ENCODE measurements around the gene CPVL. TPM values are rescaled to one million over a fixed set of nuclear protein-coding genes. Genes with fewer than 3 reads are reported as not detected.
"Not testable (repeated sequence)": the region's sequence is repeated elsewhere in the genome, so short reads cannot be mapped to it uniquely, and the experiment has no call there.

Gene CPVL
- polyA plus RNA-seq, 4 donors: 23.2 to 68.6 (median 58.3) TPM

DNA sequence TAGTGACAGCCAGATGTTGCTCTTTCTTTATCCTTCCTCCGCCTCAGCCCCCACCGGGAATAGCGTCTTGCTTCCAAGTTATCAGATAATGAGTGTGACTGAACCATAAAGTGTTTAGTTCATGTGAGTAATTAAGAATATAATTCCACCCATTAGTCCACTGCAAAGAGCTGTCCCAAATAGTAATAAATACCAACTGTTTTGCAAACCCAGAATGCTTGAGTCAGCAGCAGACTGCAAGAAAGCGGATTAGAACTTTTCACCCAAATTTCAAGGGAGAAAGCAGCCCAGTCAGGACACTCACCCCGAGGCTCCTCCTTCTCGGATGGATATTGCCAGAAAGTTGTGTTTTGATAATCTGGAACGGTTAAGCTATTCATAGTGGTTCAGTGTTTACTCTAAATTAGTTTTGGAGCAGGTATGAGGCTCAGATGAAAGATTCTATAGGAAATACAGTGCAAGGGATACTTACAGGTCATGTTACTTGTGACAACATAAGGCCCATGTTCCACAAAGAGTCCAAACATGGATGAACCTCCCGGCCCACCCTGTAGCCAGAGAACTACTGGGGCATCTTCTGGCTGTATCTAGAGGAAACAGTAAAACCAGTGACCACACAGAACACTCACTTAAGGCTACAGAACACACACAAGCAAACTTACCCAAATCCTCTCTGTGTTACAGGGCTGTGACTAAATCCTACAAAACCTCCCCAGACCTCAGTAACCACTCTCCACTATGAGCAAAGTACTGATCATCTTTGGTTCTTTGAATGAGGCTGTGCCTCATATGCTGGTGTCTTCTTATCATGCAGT, 50.5 kb downstream of the CPVL start:
- DNase-seq (ENCODE audit: low read depth in 4 of 4, low spot score in 3 of 4): no peak

DNA sequence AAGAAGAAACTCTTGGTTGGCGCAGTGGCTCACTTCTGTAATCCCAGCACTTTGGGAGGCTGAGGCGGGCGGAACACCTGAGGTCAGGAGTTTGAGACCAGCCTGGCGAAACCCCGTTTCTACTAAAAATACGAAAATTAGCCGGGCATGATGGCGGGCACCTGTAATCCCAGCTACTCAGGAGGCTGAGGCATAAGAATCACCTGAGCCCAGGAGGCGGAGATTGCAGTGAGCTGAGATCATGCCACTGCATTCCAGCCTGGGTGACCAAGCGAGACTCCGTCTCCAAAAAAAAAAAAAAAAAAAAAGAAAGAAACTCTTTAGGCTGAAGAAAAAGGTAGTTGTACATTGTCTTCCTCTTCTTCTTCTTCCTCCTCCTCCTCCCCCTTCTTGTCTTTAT, 53.2 kb downstream of the CPVL start:
- DNase-seq (ENCODE audit: low read depth in 4 of 4, low spot score in 3 of 4): not testable (repeated sequence)

DNA sequence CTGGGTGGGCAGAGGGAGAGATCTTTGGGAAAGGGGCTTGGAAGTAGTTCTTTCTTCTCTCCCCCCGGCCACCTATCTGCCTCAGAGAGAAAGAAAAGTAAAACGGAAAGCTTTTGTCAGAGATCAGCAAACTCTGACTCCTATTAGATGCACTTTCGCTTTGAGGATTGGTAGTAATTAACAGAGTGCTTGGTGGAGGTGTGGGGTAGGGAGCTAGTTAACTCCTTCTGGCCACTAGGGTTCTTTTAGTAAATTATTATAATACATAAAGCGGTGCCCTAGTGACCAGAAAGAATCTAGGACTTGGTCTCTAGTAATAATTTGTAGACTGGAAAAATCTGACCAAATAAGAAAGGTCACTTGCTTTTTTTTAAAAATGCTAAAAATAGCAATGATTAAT, 54.6 kb downstream of the CPVL start:
- DNase-seq (ENCODE audit: low read depth in 4 of 4, low spot score in 3 of 4): no peak

DNA sequence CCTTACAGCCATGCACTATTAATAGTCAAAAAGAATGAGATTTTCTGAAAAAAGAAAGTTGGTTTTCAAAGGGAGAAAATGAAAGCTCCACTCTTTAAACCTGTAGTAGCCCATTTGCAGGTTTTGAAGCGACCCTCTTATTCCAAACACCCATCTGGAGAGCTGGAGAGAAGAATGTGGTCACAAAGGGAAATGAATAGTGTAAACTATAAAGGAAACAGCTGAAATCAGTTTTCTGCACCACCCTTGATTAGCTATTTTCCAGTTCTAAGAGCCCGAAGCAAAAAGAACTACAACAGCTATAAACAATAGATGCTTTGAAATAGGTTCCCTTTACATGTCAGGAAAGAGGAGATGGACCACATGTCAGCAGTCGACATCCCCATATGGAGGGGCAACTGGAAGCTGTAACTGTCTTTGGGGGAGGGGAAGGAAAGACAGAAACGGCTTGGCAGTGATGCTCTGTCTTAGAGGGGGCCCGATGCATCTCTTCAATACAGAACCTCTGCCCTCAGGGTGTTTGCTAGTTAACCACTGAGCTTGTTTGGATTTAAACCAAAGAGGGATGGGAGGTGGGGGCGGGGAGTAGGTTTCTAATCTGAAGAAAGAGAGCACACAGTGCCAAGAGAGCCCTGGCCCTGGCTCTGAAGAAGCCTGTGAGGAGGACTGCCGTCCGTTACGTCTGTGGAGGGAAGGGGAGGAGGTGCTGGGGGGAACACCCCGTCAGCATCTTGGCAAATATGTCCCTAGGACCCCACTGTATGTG, 55.3 kb downstream of the CPVL start:
- peak in 1 of 4 donors; percentile 57 for DNase-seq (ENCODE audit: low read depth in 4 of 4, low spot score in 3 of 4)

DNA sequence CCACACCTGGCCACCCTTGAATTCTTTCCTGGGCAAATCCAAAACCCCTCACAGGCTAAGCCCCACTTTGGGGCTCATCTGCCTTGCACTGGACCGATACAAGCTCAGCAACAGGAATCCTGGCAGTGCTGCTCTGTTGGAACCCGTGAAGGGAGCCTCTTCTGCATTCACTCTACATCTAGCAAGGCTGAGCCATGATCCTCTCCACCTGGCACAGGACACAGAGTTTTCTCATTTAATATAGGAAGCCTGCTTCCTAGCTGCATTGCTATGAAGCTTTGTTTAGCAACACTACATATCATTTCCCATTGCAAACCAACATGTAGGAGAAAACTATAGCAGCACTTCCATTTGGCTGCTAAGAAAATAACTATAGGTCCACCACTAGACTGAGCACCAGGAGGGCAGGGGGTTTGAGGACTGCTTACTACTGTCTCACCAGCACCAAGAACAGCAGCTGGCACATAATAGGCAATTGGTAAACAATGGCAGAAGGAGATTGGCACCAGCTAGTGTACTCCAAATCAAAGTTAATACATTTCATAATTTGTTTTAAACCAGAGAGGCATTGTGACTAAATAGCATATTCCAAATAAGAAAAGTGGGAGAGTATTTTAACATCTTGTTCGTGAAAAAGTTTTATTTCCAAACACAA, 56.1 kb downstream of the CPVL start:
- DNase-seq (ENCODE audit: low read depth in 4 of 4, low spot score in 3 of 4): no peak

DNA sequence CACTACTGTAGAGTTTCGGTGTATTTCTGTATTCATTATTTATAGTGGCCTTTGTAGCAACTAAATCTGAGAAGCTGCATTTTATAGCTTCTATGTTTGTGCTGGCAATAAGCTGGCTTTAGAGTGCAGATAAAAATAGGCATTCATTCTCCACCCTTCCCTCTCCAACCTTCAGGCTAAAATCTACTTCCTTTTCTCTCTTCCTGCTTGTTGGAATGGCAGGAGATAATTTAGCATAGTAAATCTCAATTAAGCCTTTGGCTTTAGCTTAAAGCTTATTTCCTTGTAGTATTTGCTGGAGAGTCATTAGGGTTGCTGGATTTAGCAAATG, 58.5 kb downstream of the CPVL start:
- no peak for DNase-seq (ENCODE audit: low read depth in 4 of 4, low spot score in 3 of 4)

DNA sequence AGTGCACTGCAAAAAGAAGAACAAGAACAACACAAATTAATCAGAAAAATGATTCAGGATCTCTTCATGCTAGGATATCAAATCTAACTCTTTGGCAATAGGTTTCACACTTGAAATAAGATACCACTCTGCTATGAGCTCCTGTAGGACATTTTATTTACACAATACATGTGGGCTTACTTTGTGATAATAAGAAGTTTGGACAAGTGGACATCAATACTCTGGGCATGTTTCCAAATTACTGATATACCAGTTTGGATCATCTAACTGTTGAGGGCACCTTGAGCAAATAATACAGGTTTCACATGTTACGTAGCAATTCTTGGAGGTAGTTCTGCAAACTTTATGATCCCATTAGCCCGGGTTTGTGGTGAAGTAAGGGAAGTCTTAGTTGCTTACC, 59.8 kb downstream of the CPVL start:
- DNase-seq (ENCODE audit: low read depth in 4 of 4, low spot score in 3 of 4): no peak

DNA sequence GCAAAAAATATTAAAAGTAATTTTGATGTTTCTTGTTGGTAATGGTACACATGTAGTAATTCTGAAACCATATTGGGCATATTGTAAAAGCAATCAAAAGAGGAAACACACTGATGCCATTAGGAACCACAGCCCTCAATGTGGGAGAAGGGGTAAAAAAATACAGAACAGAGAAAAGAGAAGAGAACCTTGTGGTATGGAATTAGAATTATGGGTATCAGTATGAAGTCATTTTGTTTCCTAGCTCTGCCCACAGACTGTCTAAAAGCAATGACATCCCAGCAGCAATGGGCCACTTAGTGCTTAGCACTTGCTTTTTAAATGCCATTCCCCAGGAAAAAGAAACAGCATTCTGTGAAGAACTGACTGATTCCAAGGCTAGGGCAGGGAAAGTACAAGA, 61.5 kb downstream of the CPVL start:
- no peak for DNase-seq (ENCODE audit: low read depth in 4 of 4, low spot score in 3 of 4)

DNA sequence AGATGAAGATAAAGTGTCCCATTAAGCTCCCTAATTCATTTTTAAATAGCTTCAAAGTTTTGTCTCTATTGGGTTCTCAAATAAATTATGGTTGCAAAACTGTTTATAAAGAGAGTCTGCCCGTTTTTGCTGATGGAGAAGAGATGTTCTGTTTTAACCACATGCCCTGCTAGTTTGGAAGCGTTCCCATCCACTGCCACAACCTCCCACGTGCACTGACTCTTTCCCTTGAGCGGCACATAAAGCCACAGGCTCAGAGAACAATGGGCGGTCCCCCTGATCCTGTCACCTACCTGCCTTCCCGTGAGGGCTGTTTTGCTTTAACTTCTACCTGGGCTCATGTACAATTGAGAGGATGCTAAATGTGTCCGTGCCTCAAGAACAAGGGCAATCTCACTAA, 65.5 kb downstream of the CPVL start:
- DNase-seq (ENCODE audit: low read depth in 4 of 4, low spot score in 3 of 4): no peak

DNA sequence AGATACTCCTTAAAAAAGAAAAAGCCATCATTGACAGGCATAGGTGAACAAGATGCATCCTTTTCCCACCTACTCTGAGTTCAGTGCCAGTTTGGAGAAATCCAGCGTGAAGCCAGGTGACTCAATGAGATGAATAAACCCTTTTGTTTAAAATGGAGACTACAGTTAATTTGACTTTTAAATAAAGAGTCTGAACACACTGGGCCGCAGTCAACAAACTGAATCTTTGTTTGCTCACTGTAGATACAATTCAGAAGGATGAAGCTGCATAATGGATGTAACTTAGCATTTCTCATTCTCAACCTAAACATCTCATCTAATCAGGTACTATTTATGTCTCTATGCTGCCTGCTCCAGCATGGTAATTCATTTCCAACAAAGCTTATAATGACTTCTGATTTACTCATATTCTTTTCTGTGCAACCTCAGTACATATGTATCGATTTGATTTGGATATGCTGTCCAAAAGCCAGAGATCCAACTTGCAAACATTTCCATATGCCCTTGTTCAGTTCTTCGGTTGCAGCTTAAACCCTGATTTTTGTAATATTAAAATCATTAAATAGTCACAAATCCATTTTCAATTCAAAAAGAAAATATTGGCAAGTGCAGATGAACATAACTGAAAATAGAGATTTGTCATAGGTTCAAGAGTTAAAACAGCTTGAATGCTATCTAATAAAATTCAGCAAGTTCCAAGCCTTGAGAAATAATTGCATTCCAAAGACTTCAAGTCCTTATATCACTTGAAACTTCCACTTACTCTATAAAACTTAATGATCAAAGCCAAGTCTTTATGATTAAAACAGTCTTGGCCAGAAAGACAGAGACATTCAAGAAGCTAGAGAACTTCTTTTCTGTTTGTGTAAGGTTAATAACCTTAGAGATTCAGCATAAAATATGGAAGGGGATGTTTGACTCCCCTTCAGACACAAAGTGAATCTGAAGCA, 67.8 kb downstream of the CPVL start:
- no peak for DNase-seq (ENCODE audit: low read depth in 4 of 4, low spot score in 3 of 4)

DNA sequence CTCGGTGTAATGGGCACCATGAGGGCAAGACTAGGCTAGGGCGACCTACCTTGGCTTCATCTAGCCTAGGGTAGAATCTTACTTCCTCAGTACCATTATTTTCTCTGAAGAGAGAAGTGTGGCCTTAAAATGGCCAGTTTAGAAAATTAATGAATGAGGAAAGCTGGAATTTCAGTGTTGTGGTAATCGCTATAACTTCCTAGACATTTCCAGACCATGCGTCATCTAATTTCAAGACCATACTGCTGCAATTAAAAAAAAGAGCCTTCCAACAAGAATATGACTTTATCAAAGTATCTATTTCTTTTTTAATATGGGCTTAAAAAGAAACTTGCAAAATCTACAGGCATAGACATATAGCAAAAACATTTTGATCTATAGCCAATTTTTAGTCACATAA, 68.5 kb downstream of the CPVL start:
- DNase-seq (ENCODE audit: low read depth in 4 of 4, low spot score in 3 of 4): no peak

DNA sequence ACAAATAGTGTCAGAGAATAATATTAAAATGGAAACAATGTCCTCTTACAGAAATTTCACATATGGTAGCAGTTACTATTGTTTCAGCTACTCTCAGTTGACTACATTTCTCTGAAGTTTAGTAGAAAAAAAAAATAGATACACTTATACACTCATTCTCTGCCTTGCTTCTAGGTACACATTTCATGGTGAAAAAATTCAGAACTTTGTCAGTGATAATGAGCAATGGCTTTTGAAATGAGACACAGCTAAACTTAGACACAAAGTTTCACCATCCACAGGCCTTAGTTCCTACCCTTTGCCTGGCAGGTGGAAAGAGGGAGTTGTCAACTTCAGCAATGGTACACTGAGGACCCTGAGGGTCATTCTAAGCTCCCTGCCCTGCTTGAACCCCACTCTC, 69.2 kb downstream of the CPVL start:
- no peak for DNase-seq (ENCODE audit: low read depth in 4 of 4, low spot score in 3 of 4)

DNA sequence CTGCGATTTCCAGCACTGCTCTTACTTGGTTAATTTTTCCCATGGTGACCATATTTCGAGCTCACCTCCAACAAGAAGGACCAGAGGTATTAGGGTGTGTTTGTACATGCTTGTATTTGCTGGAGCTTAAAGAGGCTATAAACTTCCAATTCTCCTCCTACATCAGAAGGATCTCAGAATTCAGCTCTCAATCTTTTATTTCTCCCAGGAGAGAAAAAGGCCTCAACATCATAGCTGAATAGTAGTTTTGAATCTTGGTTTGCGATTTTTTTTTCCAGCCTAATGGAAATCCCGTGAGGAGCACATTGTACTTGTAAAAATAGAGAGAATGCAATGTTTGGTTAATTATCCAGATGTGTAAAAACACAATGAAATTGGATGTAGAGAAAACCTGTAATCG, 69.7 kb downstream of the CPVL start:
- DNase-seq (ENCODE audit: low read depth in 4 of 4, low spot score in 3 of 4): no peak

DNA sequence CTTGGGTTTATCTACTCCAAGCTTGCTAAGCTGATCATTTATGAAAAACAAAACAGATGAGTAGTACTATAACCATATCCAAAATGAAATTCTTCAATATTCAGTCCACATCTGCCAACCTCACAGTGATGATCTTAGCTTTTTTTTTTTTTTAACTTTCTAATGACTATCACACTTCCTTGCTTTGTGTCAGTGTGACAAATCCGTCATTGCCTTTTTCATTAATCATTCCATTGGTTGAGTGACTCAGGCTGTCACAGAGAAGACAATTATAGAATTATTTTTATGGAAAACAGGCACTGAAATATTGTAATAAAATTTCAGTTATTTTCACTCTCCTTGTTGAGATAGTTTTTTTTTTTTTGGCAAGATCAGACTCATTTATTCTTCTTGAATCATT, 70.7 kb downstream of the CPVL start:
- no peak for DNase-seq (ENCODE audit: low read depth in 4 of 4, low spot score in 3 of 4)

DNA sequence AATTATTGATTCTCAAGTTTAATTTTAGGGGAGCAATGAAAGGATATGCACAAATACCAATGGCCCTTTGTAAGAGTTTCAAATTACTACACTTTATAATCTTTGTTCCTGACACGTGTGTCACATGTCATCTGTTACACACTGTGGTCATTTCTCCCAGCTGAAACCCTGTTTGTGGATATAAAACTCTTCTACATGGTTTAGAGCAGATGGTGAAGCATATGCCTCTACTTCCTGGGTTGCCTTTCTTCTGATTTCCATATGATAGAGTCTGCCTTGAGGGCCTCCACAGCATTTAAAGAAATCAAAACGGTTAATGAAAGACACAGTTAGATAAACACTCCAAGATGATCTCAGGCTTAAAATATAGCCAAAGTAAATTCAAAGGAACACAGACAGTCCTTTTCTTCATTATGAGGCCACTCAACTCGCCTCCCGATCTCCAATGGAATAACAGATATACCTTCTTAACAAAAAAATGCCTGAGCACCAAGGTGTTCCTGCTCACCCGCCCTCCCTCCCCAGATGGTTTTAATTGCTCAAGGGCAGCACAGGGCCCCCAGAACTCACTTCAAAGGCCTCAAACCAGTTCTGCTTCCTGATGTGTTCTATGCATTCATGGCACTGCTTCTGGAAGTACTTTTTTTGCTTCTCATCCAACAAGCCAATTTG, 75.0 kb downstream of the CPVL start:
- no peak for DNase-seq (ENCODE audit: low read depth in 4 of 4, low spot score in 3 of 4)

DNA sequence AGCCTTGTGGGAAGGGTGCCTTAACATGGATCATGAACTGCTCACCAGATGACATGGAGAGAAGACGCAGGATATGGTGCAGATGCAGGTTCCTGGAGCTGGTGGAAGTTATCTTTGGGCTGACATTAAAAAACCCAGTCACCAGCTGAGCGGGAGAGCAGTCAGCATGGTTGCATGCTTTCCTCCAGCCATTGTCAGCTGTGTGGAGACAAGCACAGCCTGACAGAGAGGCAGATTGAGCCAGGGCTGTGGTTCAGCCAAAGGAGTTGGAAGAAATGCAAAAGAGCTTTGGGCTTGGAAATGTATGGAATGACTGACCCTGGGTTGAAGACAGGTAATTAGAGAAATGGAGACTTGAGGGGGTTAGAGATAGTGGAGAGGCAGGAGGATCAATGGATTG, 79.7 kb downstream of the CPVL start:
- no peak for DNase-seq (ENCODE audit: low read depth in 4 of 4, low spot score in 3 of 4)

DNA sequence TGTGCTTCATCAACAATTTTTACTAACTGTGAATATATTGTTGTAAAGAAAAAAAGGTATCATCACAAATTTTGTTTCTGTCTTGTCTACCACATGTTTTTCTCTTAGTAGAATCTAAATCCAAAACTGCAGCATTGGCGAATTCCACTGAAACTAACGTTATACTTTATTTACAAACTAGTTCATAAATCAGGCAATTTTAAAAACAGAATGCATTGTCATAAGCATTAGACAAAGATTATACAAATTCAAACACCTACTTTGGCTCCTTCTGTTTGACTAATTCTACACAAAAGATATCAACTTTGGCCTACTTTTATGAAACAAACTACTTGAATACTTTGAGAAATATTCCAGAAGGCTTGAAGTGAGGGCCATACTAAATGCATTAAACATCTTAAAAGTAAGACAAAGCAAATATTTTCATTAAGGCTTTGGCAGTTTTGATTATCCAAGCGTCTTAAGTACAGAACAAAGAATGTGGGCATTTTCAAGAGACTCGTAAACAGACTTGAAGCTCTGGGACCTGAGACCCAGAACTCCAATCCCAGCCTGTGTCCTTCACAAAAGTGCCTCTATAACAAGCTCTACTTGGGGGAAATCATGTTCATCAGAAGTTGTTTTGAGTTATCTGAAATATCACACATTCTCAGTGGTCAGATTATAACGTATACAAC, 81.0 kb downstream of the CPVL start:
- no peak for DNase-seq (ENCODE audit: low read depth in 4 of 4, low spot score in 3 of 4)

DNA sequence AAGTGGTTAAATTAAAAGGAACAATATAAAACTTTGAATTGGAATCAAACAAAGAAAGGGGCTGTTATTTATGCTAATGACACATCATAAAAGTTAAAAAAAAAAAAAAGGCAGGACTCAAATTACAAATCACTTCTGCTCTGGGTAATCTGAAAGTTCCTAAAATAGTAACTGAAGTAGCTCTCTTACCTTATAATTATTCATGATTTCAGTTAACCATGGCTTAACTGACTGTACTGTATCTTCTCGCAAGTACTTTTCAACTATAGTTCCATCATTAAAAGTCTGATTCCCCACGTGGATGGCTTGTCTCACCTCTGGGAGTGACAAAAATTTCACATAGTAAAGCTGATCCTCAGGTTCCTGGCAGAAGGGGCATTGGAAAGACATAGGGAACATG, 82.5 kb downstream of the CPVL start:
- DNase-seq (ENCODE audit: low read depth in 4 of 4, low spot score in 3 of 4): no peak

DNA sequence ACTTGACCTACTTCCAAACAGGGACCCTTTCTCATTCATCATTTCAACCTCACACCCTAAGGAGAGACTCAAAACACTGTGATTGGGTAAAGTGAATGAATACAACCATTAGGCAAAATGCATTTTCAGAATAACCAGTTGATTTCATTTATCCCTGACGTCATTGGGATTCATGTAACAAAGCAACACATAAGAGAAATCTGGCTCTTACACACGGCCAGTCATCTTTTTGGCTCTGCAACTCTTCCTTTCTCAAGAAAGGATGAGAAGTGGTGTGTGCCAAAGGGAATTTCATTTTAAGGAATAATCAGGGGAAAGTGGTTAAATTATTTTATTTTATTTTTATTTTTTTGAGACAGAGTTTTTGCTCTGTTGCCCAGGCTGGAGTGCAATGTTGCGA, 83.1 kb downstream of the CPVL start:
- no peak for DNase-seq (ENCODE audit: low read depth in 4 of 4, low spot score in 3 of 4)

Data from left renal pelvis (tissue), 4 donors.